Fibroblast of lung (primary cell): ENCODE data around the gene CR1. TPM values are rescaled to one million over a fixed set of nuclear protein-coding genes. Genes with fewer than 3 reads are reported as not detected.
A peak's percentile ranks its signal among the peaks of the same experiment; 100 is the strongest.

Source experiments
- DNase-seq, 2 donors: peaks; one replicate each; pipeline versions ENCODE4 v3.0.0 to v3.0.0-alpha.2; 2010; ENCODE audit warnings: low read depth in 2 of 2
- H2AFZ ChIP-seq: 2 replicates; pipeline ENCODE4 v1.5.1; 2012; ENCODE audit warnings: low read length, control low read depth, inconsistent platforms
- H3K27ac ChIP-seq: 2 replicates; pipeline ENCODE4 v1.5.1; 2011; ENCODE audit warnings: low read length, control low read depth; ENCODE audit not compliant: insufficient read depth
- H3K27me3 ChIP-seq: 2 replicates; pipeline ENCODE4 v1.5.1; 2011; ENCODE audit warnings: mild to moderate bottlenecking, low read length; ENCODE audit not compliant: control insufficient read depth, insufficient read depth
- H3K36me3 ChIP-seq: 2 replicates; pipeline ENCODE4 v1.5.1; 2011; ENCODE audit warnings: low read length; ENCODE audit not compliant: control insufficient read depth, insufficient read depth
- H3K4me1 ChIP-seq: 2 replicates; pipeline ENCODE4 v1.5.1; 2011; ENCODE audit warnings: low read length; ENCODE audit not compliant: control insufficient read depth, insufficient read depth; ENCODE audit errors: extremely low read depth
- H3K4me2 ChIP-seq: 2 replicates; pipeline ENCODE4 v1.5.1; 2011; ENCODE audit warnings: low read length, control low read depth; ENCODE audit not compliant: insufficient read depth; ENCODE audit errors: extremely low read depth
- H3K4me3 ChIP-seq, 4 experiments: fragments of 200-600 bp in 1 of 4; sonication (generic) in 1 of 4; replicated peaks in 1 of 4; 2 replicates each; pipeline ENCODE4 v1.5.1; 2011 to 2016; ENCODE audit warnings: low read length in 4 of 4, low read depth in 3 of 4, mild to moderate bottlenecking in 3 of 4, control low read depth in 2 of 4, inconsistent platforms in 1 of 4, mixed read lengths in 1 of 4; ENCODE audit not compliant: insufficient read depth in 1 of 4; ENCODE audit errors: control extremely low read depth in 1 of 4
- H3K79me2 ChIP-seq: 2 replicates; pipeline ENCODE4 v1.5.1; 2012; ENCODE audit warnings: mild to moderate bottlenecking, low read length, inconsistent platforms; ENCODE audit not compliant: control insufficient read depth, insufficient read depth
- H3K9ac ChIP-seq: 2 replicates; pipeline ENCODE4 v1.5.1; 2011; ENCODE audit warnings: mild to moderate bottlenecking, low read length, control low read depth; ENCODE audit not compliant: insufficient read depth
- H3K9me3 ChIP-seq: 2 replicates; pipeline ENCODE4 v1.5.1; 2012; ENCODE audit warnings: low read depth, low read length; ENCODE audit not compliant: control insufficient read depth, insufficient read depth
- H4K20me1 ChIP-seq: 2 replicates; pipeline ENCODE4 v1.5.1; 2011; ENCODE audit warnings: low read length; ENCODE audit not compliant: control insufficient read depth, insufficient read depth; ENCODE audit errors: extremely low read depth
- EZH2 ChIP-seq: IDR thresholded peaks from 2 replicates; pipeline ENCODE4 v1.5.1; 2012; ENCODE audit warnings: low read length, control low read depth, mild to moderate bottlenecking; ENCODE audit errors: missing control alignments
- polyA plus RNA-seq, 2 donors: library from polyadenylated mRNA; depleted of rRNA in 1 of 2; stranded (reverse) in 1 of 2; unstranded in 1 of 2; fragments of >200 nt; gene quantifications; 2 replicates each; pipeline ENCODE4 v1.2.1, GENCODE V29; 2011 to 2012; ENCODE audit warnings: missing spikeins in 1 of 2
- total RNA-seq: library from RNA; depleted of rRNA; stranded (reverse); fragments of >200 nt; gene quantifications from 2 replicates; pipeline ENCODE4 v1.2.1, GENCODE V29; 2014
- TF ChIP-seq, protein P1 (sequence below), 2 donors: IDR thresholded peaks in 1 of 2; conservative IDR thresholded peaks in 1 of 2; 1 replicate in 1 of 2; 2 replicates in 1 of 2; pipeline ENCODE4 v1.5.1; 2011 to 2012; ENCODE audit warnings: low read length in 2 of 2, control low read depth in 1 of 2, inconsistent platforms in 1 of 2, low read depth in 1 of 2, mild to moderate bottlenecking in 1 of 2

The CR1 gene
- total and polyA plus RNA-seq, 2 donors (not counting 1 experiment from before 2014, with no cell fraction given) = not detected

DNA sequence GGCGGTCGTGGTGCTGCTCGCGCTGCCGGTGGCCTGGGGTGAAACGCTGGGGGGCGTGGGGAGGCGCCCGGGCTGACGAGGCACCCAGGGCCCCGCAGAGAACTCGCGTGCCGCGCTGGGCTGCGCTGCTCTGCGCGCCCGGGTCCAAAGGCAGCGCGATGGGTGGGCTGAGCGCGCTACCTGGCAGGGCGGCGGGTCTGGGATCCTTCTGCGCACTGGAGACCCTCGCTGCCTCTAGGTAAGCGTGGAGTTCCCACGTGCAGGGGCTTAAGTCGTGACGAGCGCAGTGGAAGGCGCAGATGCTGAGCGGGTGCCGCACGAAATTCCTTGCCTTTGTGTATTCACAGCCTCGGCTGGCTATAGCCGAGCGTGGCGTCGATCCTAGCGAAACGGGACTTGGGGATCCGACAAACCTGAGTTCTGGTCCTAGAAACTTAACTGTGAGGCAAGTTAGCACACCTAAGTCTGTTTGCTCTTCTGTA is 173.6 kb downstream of the CR1 start:
- Histone ChIP-seq H4K20me1 (no peaks in the 10 kb centered on the region), H3K27ac (no peak overlapping the region), H3K9me3 (no peaks in the 10 kb centered on the region), H3K79me2 (no peaks in the 10 kb centered on the region), H3K9ac (no peak overlapping the region), H3K4me1 (no peaks in the 10 kb centered on the region), H3K36me3 (no peaks in the 10 kb centered on the region), H2AFZ (no peak overlapping the region), H3K27me3 (peaks cover 17% of the 10 kb centered on the region), H3K4me2 (no peak overlapping the region), H3K4me3 (no peak overlapping the region)
- TF ChIP-seq, protein P1, sequence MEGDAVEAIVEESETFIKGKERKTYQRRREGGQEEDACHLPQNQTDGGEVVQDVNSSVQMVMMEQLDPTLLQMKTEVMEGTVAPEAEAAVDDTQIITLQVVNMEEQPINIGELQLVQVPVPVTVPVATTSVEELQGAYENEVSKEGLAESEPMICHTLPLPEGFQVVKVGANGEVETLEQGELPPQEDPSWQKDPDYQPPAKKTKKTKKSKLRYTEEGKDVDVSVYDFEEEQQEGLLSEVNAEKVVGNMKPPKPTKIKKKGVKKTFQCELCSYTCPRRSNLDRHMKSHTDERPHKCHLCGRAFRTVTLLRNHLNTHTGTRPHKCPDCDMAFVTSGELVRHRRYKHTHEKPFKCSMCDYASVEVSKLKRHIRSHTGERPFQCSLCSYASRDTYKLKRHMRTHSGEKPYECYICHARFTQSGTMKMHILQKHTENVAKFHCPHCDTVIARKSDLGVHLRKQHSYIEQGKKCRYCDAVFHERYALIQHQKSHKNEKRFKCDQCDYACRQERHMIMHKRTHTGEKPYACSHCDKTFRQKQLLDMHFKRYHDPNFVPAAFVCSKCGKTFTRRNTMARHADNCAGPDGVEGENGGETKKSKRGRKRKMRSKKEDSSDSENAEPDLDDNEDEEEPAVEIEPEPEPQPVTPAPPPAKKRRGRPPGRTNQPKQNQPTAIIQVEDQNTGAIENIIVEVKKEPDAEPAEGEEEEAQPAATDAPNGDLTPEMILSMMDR (conservative IDR thresholded peaks at IDR 0.05 in 1 of 2, IDR thresholded peaks at IDR 0.05 in 1 of 2; ENCODE audit: low read depth in 1 of 2, low read length in 2 of 2) = no peak
- TF ChIP-seq EZH2 = peak; percentile 24
- no peak for DNase-seq

DNA sequence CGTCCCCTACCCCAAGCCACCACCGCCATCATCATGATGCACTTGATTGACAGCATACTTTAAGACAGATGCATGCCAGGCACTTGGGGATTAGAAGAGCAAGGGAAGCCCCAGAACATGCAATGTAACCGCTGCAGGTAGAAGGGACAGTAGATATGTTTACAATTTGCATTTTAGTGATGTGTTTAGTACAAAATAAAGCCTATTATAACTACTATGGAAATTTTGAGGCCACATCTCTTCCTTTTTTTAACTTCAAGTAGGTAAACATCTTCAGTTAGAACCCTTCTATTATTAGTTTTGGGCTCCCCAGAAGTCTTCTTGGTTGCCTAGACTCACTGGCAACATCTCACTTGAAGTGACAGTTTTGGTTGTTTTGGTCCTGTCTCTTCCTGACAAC is 174.2 kb downstream of the CR1 start:
- peaks cover 17% of the 10 kb centered on the region for H3K27me3 ChIP-seq
- TF ChIP-seq EZH2 = no peak
- TF ChIP-seq, protein P1 (conservative IDR thresholded peaks at IDR 0.05 in 1 of 2, IDR thresholded peaks at IDR 0.05 in 1 of 2; ENCODE audit: low read depth in 1 of 2, low read length in 2 of 2) = no peak

DNA sequence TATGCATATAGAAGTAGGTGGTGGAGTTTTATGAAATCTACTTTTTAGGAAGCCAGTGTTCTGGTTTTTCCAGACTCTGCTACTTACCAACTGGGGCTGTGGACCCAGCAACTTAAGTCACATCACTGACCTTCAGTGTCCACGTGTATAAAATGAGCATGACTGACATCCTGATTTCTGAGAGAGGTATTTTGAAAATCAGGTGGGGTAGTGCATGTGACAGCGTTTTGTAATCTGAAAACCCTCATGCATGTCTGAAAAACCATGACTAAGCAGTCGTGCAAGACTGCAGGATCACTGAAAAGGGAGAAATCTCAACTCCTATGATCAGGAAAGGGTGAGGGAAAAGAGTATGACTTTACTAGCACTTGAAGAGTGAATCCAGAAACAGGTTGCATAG is 175.0 kb downstream of the CR1 start:
- no peak for DNase-seq
- Histone ChIP-seq H4K20me1 (no peaks in the 10 kb centered on the region), H3K36me3 (no peaks in the 10 kb centered on the region), H3K79me2 (no peaks in the 10 kb centered on the region), H3K4me1 (no peaks in the 10 kb centered on the region), H3K9ac (no peak overlapping the region), H3K27ac (no peak overlapping the region), H2AFZ (no peak overlapping the region), H3K27me3 (peaks cover 17% of the 10 kb centered on the region), H3K4me2 (no peak overlapping the region), H3K4me3 (no peak overlapping the region), H3K9me3 (no peaks in the 10 kb centered on the region)
- TF ChIP-seq EZH2 = no peak
- TF ChIP-seq, protein P1 (conservative IDR thresholded peaks at IDR 0.05 in 1 of 2, IDR thresholded peaks at IDR 0.05 in 1 of 2; ENCODE audit: low read depth in 1 of 2, low read length in 2 of 2) = no peak

More for the DNA sequence above, 174.2 kb downstream of the CR1 start:
- H3K27ac ChIP-seq = no peak overlapping the region
- no peaks in the 10 kb centered on the region for H3K36me3 ChIP-seq
- DNase-seq = no peak
- no peak overlapping the region for H3K4me3 ChIP-seq
- no peak overlapping the region for H2AFZ ChIP-seq
- H3K4me2 ChIP-seq = no peak overlapping the region
- H3K79me2 ChIP-seq = no peaks in the 10 kb centered on the region
- no peaks in the 10 kb centered on the region for H3K9me3 ChIP-seq
- H3K9ac ChIP-seq = no peak overlapping the region
- no peaks in the 10 kb centered on the region for H3K4me1 ChIP-seq
- no peaks in the 10 kb centered on the region for H4K20me1 ChIP-seq
